Measurements from ENCODE around the gene OR13J1. TPM values are rescaled to one million over a fixed set of nuclear protein-coding genes. Genes with fewer than 3 reads are reported as not detected.

The OR13J1 gene
- total and polyA plus RNA-seq, 2 experiments from 2014 or later, result 0.15 TPM; not detected in 1

GRCh38 chr9:35905051-35905781, 35.0 kb upstream of the OR13J1 start (continued):
- TF ChIP-seq ZNF114 (CRISPR knock-in tag; IDR thresholded peaks at IDR 0.05), result no peak
- no peak for TF ChIP-seq STAT1 (IDR thresholded peaks at IDR 0.05; ENCODE audit: unreplicated experiment)
- TF ChIP-seq POLR2AphosphoS5 (IDR thresholded peaks at IDR 0.05; ENCODE audit: low read depth), result no peak
- no peak for TF ChIP-seq JUNB (IDR thresholded peaks at IDR 0.05; ENCODE audit: unreplicated experiment)
- TF ChIP-seq CREB1 (CRISPR knock-in tag; IDR thresholded peaks at IDR 0.05; ENCODE audit: low read depth), result no peak
- TF ChIP-seq EZH2 (IDR thresholded peaks at IDR 0.05; ENCODE audit: low read depth, unreplicated experiment), result no peak

- no peaks in the 10 kb centered on the region for H3K9me3 Mint-ChIP-seq
- H3K36me3 Mint-ChIP-seq (ENCODE audit: low read depth), result no peaks in the 10 kb centered on the region
- Histone ChIP-seq H3F3A (replicated peaks; ENCODE audit: low read depth) (no peaks in the 10 kb centered on the region), H3K27me3 (ENCODE audit: insufficient read depth) (no peaks in the 10 kb centered on the region), H3K4me2 (no peak overlapping the region), H4K20me1 (replicated peaks; ENCODE audit: insufficient read depth) (no peaks in the 10 kb centered on the region), H3K9me2 (ENCODE audit: insufficient read depth) (no peaks in the 10 kb centered on the region), H3K79me2 (replicated peaks; ENCODE audit: insufficient read depth) (no peaks in the 10 kb centered on the region), H2AFZ (no peak overlapping the region; the same call in 1 of the 2 replicates), H3K4me3 (no peak overlapping the region), H3K36me3 (ENCODE audit: insufficient read depth) (no peaks in the 10 kb centered on the region), H3K4me1 (ENCODE audit: insufficient read depth) (peaks cover 20% of the 10 kb centered on the region), H3K27ac (ENCODE audit: low read depth) (no peak overlapping the region)
- no peak for DNase-seq (ENCODE audit: low spot score)
- peaks cover 43% of the 10 kb centered on the region for H3K4me1 Mint-ChIP-seq
- no peak overlapping the region for H3K4me3 Mint-ChIP-seq
- TF ChIP-seq STAT1 (IDR thresholded peaks at IDR 0.05; ENCODE audit: unreplicated experiment) (no peak), CREB1 (CRISPR knock-in tag; IDR thresholded peaks at IDR 0.05; ENCODE audit: low read depth) (no peak), NANOG (IDR thresholded peaks at IDR 0.05; ENCODE audit: borderline replicate concordance) (no peak), EZH2phosphoT487 (IDR thresholded peaks at IDR 0.05; ENCODE audit: unreplicated experiment) (no peak), ZNF114 (CRISPR knock-in tag; IDR thresholded peaks at IDR 0.05) (no peak), EZH2 (IDR thresholded peaks at IDR 0.05; ENCODE audit: low read depth, unreplicated experiment) (no peak), ETS1 (IDR thresholded peaks at IDR 0.05) (no peak)
- no peak for ATAC-seq
- no peak overlapping the region for H3K27ac Mint-ChIP-seq
- peaks cover 11% of the 10 kb centered on the region for H3K27me3 Mint-ChIP-seq (ENCODE audit: insufficient read depth, low read depth, poor library complexity)
Measured at GRCh38 chr9:35904338-35904737, 34.1 kb upstream of the OR13J1 start.

- H3K79me2 ChIP-seq (replicated peaks; ENCODE audit: insufficient read depth), result no peaks in the 10 kb centered on the region
- no peaks in the 10 kb centered on the region for H3K9me3 Mint-ChIP-seq
- DNase-seq (ENCODE audit: low spot score), result peak; percentile 77
- no peak overlapping the region for H3K27ac Mint-ChIP-seq
- no peak overlapping the region for H3K4me3 ChIP-seq
- no peaks in the 10 kb centered on the region for H3K9me2 ChIP-seq (ENCODE audit: insufficient read depth)
- no peak for TF ChIP-seq EZH2 (IDR thresholded peaks at IDR 0.05; ENCODE audit: low read depth, unreplicated experiment)
- no peak for TF ChIP-seq STAT1 (IDR thresholded peaks at IDR 0.05; ENCODE audit: unreplicated experiment)
- peak; percentile 77 to 91 for TF ChIP-seq CTCF (conservative IDR thresholded peaks at IDR 0.05; ENCODE audit: low read depth in 2 of 2)
- TF ChIP-seq NANOG (IDR thresholded peaks at IDR 0.05; ENCODE audit: borderline replicate concordance), result no peak
- peak; percentile 12; the same call in 1 of the 3 replicates for ATAC-seq
- H4K20me1 ChIP-seq (replicated peaks; ENCODE audit: insufficient read depth), result no peaks in the 10 kb centered on the region
- H3F3A ChIP-seq (replicated peaks; ENCODE audit: low read depth), result no peaks in the 10 kb centered on the region
- no peaks in the 10 kb centered on the region for H3K27me3 ChIP-seq (ENCODE audit: insufficient read depth)
- no peak overlapping the region for H3K4me3 Mint-ChIP-seq
- no peaks in the 10 kb centered on the region for H3K36me3 ChIP-seq (ENCODE audit: insufficient read depth)
- H3K4me1 Mint-ChIP-seq, result peaks cover 30% of the 10 kb centered on the region
- H3K4me1 ChIP-seq (ENCODE audit: insufficient read depth), result peaks cover 8% of the 10 kb centered on the region
- no peaks in the 10 kb centered on the region for H3K36me3 Mint-ChIP-seq (ENCODE audit: low read depth)
- H3K27ac ChIP-seq (ENCODE audit: low read depth), result no peak overlapping the region
- H3K27me3 Mint-ChIP-seq (ENCODE audit: insufficient read depth, low read depth, poor library complexity), result peaks cover 9% of the 10 kb centered on the region
- no peak overlapping the region for H3K4me2 ChIP-seq
- H2AFZ ChIP-seq, result no peak overlapping the region
Measured at GRCh38 chr9:35903049-35903448, 32.8 kb upstream of the OR13J1 start.

Measured in GM23338 (cell line).